ES-I3 (cell line): ENCODE data around the gene CRADD.
"Not testable (repeated sequence)": the region's sequence is repeated elsewhere in the genome, so short reads cannot be mapped to it uniquely, and the experiment has no call there.

Experiments used
- H3K36me3 ChIP-seq: 2 replicates; pipeline ENCODE4 v1.6.1; 2013; ENCODE audit warnings: mild to moderate bottlenecking, low read length, control low read depth, moderate library complexity; ENCODE audit not compliant: insufficient read depth
- H3K4me1 ChIP-seq: 2 replicates; pipeline ENCODE4 v1.6.1; 2013; ENCODE audit warnings: mild to moderate bottlenecking, control low read depth, low read length; ENCODE audit not compliant: insufficient read depth
- H3K9ac ChIP-seq: 2 replicates; pipeline ENCODE4 v1.6.1; 2013; ENCODE audit warnings: low read depth, mild to moderate bottlenecking, low read length, moderate library complexity
- H3K9me3 ChIP-seq: 2 replicates; pipeline ENCODE4 v1.6.1; 2013; ENCODE audit warnings: mild to moderate bottlenecking, low read length, moderate library complexity; ENCODE audit not compliant: control insufficient read depth, insufficient read depth

The CRADD gene

DNA sequence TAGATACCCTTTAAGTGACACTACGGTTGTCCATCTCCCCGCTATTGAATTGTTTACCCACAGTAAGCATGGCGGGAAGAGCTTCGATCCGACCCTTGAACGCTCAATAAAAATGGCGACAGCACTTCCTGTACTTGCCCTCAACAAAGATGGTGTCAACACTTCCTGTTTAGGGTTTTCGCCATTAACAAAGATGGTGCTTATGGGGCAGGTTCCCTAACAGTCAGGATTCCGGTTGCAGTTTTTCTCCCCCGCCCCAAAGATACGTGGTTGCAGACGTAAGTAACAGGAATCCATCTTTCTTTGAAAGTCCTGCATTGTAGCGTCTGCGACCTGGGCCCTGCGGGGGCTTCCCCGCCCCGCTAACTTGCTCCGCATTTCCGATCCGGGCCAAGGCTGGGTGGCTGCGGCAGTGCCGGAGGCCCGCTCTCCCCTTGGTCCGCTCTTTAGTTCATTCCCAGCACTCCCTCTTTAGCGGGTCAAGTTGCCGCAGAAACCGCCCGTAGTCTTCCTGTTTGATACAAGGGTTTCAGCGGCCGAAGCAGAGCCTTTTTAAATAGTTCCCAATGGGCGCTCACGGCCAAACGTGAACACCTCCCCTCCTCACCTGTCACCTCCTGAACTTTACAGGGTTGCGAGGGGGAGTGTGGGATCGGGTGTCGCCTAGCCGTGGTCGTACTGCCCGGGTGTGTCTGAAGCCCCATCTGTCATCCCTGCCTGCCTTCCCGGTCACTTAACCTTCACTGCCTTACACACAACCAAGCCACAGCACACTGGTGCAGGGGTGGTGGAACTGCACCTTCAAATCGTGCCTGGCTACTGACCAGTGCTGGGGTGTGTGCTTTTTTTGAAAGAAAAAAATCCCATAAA lies at the start of gene CRADD:
TSS of gene CRADD (plus strand) at position 181 of the 870 bp plus-strand sequence.
- Histone ChIP-seq H3K9ac (peak within 1 kb of the TSS; percentile 79), H3K4me1 (peaks cover 10% of the 10 kb centered on the region), H3K36me3 (no peaks in the 10 kb centered on the region), H3K9me3 (no peaks in the 10 kb centered on the region)

DNA sequence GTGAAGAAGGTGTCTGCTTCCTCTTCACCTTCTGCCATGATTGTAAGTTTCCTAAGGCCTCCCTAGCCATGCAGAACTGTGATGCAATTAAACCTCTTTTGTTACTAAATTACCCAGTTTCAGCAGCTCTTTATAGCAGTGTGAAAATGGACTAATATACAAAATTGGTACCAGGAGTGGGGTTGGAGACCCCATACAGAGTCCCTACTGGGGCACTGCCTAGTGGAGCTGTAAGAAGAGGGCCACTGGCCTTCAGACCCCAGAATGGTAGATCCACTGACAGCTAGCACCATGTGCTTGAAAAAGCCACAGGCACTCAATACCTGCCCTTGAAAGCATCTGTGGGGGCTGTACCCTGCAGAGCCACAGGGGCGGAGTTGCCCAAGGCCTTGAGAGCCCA lies 44.8 kb upstream of the CRADD start:
- Histone ChIP-seq H3K9ac (no peak overlapping the region), H3K36me3 (no peaks in the 10 kb centered on the region), H3K9me3 (peaks cover 3% of the 10 kb centered on the region; the same call in 1 of the 2 replicates)

DNA sequence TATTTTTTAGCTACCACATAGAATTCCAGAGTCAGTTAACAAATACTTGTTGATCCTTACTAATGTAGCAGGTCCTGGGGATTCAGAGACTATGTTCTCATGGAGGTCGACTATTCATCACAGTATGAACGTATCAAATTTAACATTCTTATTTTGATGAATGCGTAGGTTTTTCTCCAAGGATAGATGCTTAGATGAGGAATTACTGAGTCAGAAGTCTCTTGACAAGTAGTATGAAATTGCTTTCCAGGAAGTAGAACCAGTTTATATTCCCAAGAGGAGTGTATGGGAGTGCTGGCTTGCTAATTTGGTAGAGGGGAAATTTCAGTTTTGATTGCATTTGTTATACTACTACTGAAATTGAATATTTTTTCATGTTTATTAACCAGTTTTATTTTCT lies 42.8 kb upstream of the CRADD start:
- no peak overlapping the region for H3K9ac ChIP-seq
- H3K4me1 ChIP-seq: no peaks in the 10 kb centered on the region
- H3K36me3 ChIP-seq: no peaks in the 10 kb centered on the region
- H3K9me3 ChIP-seq: peaks cover 3% of the 10 kb centered on the region; the same call in 1 of the 2 replicates

More for the DNA sequence above, 44.8 kb upstream of the CRADD start:
- H3K4me1 ChIP-seq: no peaks in the 10 kb centered on the region

DNA sequence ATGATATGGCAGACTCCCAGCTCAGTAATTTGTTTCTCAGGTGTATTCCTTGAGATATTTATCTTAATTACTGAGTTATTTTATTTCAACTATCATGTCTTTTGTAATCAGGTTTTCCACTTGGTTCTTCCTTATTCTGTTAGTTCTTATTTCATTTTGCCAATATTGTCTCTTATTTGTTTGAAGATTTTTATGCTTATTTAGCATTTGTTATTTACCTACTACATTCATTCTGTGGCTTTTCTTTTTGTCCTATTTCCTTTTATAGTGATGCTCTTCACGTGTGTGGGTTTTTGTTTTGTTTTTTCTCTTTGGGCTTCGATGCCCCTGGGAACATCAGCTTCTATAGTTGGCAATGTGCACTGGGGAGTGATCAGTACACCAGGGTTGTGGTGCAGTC lies 40.5 kb upstream of the CRADD start:
- no peak overlapping the region for H3K9ac ChIP-seq
- peaks cover 2% of the 10 kb centered on the region; the same call in 1 of the 2 replicates for H3K9me3 ChIP-seq
- no peaks in the 10 kb centered on the region for H3K36me3 ChIP-seq
- no peaks in the 10 kb centered on the region for H3K4me1 ChIP-seq

DNA sequence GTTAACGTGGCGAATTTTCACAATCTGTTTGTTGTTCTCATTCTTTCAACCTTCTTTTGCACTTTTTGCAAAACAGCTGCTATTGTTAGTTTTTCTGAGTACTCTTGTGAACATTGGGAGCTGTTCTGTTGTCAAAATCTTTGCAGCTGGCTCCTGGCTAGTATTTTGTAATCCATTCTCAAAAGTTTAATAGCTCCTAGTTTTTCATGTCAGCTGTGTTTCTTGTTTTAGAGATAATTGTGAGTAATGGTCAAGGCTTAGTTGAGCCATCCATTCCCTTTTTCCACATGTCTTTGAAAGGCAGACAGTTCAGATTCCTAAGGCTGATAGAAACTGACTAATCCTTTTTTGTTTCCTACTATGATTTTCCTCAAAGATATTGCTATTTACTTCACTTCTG lies 39.1 kb upstream of the CRADD start:
- H3K9ac ChIP-seq: no peak overlapping the region
- no peaks in the 10 kb centered on the region for H3K36me3 ChIP-seq
- H3K9me3 ChIP-seq: no peaks in the 10 kb centered on the region; the same call in 1 of the 2 replicates
- no peaks in the 10 kb centered on the region for H3K4me1 ChIP-seq

DNA sequence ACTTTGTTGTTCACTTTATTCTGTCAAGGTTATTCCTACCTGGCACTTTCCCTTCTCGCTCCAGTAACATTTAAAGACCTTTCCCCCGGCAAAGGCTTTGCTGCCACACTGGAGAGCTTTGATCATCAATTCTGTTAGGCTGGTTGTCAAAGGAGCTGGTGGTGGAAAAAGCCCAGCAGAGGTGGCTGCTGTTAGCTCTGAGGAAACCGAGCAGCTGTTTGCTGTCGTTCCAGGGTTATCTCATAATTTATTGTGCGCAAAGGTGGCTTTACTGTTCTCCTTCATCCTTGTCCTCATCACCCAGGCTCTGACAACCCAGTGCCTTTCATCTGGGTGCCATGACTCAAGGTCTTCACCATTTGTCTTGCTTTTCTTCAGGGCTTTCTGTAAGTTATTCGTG lies 38.2 kb upstream of the CRADD start:
- Histone ChIP-seq H3K36me3 (no peaks in the 10 kb centered on the region), H3K9me3 (no peaks in the 10 kb centered on the region), H3K4me1 (no peaks in the 10 kb centered on the region), H3K9ac (no peak overlapping the region)

DNA sequence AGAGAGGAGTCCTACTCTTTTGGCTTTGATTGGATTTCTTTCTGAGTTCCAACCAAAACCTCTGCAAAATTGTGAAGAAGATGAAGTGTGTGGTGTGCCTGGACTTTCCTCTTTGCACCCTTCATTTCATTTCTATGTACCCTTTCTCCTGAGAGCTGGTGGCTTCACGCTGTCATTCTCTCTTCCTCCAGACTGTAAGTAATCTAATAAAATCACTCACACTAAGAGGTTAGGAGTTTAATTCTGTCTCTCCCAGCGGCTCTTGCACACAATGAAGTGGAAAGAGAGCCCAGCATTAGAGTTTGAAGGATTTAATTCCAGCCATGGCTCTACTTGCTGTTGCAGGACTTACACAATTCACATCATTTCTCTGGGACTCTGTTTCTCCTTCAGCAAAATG lies 37.8 kb upstream of the CRADD start:
- H3K36me3 ChIP-seq: no peaks in the 10 kb centered on the region
- no peaks in the 10 kb centered on the region for H3K4me1 ChIP-seq
- H3K9ac ChIP-seq: no peak overlapping the region
- H3K9me3 ChIP-seq: no peaks in the 10 kb centered on the region

DNA sequence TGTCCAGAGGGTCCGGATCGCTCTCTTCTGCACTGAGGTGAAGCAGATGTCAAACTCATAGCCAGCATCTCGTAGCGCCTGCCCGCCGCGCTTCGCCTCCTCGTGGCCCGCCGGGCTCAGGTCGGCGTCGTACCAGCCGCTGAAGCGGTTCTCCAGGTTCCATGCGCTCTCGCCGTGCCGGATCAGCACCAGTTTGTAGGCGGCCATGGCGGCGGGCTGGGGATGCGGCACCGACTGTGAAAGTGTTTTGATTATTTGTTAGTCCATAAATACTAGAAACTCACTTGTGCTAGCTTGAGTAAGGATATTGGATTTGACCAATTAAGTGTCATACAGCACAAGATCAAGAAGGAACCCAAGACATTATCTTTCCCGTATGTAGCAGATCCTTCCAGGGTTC lies 35.8 kb upstream of the CRADD start:
- H3K4me1 ChIP-seq, H3K9ac ChIP-seq, H3K36me3 ChIP-seq, H3K9me3 ChIP-seq: not testable (repeated sequence)

DNA sequence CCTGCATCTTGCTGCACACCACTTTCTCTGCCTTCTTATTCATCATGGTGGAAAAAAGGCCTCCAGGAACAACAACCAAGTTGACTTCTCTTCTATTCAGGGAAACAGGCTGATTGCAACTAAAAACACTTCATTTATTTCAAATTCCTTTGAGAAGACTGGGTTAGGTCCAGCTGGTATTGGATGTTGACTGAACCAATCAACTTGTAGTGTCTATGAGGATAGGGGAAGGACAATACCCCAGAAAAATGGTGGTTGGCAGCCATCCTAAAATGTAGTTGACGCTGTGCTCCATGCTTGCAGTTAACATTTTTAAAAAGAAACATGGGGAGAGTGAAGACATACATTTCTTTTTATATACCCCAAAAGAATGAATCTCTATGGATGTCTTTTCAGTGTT lies 34.4 kb upstream of the CRADD start:
- H3K4me1 ChIP-seq: no peaks in the 10 kb centered on the region
- H3K36me3 ChIP-seq: no peaks in the 10 kb centered on the region
- no peaks in the 10 kb centered on the region for H3K9me3 ChIP-seq
- H3K9ac ChIP-seq: no peak overlapping the region

DNA sequence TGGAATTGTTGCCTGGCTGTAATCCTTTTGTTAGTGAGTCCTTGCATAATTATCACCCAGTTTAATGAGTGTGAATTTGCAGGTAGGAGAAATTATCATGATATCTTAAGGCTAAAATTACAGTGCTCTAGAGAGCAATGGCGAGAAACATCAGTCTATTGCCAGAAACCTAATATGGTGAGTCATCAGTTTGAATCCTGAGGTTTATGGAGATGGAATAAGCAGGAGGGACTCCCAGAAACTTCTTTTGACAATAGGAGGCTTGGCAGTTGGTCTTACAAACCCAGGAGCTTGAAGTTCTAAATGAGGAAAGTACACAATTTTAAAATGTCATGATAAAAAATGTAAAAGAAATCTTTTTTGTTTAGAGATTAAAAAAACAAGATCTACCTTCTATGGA lies 31.5 kb upstream of the CRADD start:
- no peaks in the 10 kb centered on the region for H3K4me1 ChIP-seq
- H3K9me3 ChIP-seq: no peaks in the 10 kb centered on the region
- H3K9ac ChIP-seq: no peak overlapping the region
- H3K36me3 ChIP-seq: no peaks in the 10 kb centered on the region

DNA sequence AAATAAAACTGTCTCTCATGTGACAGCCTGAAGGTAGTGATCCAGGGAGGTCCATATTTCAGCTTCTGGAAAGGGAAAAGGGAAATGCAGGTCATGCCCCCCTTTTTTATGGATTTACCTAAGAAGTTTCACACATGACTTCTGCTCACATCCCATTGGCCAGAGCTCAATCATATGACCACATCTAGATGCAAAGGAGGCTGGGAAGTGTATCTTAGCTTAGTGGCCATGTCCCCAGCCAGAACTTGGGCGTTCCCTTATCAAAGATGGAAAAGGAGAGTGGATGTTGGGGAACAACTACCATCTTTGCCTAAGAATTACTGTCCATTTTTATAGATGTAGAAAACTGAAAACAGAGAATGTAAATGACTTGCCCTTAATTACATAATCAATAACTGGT lies 26.5 kb upstream of the CRADD start:
- Histone ChIP-seq H3K9me3 (no peaks in the 10 kb centered on the region), H3K4me1 (no peaks in the 10 kb centered on the region), H3K36me3 (no peaks in the 10 kb centered on the region), H3K9ac (no peak overlapping the region)

DNA sequence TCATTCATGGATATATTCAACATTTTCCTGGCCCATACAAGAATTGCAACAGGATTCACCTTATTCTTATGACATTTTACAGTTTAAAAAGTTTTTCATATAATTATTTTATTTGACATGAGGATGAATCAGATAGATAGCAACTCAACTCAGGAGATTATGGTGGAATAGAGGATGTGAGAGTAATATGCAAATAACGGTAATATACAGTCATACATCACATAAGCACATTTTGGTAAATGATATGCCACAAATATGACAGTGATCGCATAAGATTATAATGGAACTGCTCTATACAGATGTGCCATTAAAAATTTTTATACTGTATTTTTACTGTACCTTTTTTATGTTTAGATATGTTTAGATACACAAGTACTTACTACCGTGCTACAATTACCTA lies 24.1 kb upstream of the CRADD start:
- no peaks in the 10 kb centered on the region for H3K9me3 ChIP-seq
- no peaks in the 10 kb centered on the region for H3K36me3 ChIP-seq
- no peaks in the 10 kb centered on the region for H3K4me1 ChIP-seq
- H3K9ac ChIP-seq: no peak overlapping the region

DNA sequence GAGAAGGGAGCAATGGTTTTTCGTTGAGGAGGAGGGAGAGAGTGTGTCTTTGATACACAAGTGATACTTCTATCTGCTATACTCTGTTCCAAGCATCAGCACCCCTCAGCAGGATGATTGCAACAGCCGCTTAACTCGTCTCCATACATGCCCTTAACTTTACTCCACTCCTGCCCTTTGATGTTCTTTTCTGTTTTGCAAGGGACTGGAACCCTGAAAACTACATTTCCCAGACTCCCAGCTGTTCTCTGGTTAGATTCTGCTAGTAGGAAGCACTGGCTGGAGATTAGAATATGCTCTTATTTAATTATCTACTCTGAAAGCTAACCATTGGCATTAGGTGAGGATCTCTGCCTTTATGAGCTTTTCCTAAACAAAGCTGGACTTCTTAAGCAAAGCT lies 23.5 kb upstream of the CRADD start:
- no peaks in the 10 kb centered on the region for H3K4me1 ChIP-seq
- no peaks in the 10 kb centered on the region for H3K36me3 ChIP-seq
- no peaks in the 10 kb centered on the region for H3K9me3 ChIP-seq
- H3K9ac ChIP-seq: no peak overlapping the region

DNA sequence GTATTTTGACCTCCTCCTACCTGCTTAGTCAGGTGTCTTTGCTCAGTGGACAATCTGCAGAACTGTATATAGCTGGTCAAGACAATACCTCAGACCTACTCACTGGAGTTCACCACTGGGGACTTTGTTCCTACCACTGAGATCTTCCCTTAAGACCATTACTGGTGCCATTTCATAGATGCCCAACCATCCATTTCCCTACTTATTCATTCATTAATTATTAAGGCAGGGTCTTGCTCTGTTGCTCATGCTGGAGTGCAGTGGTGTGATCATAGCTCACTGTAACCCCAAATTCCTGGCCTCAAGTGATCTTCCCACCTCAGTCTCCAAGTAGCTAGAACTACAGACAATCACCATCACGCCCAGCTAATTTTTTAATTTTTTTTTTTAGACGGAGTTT lies 22.8 kb upstream of the CRADD start:
- Histone ChIP-seq H3K4me1 (no peaks in the 10 kb centered on the region), H3K36me3 (no peaks in the 10 kb centered on the region), H3K9me3 (no peaks in the 10 kb centered on the region), H3K9ac (no peak overlapping the region)

DNA sequence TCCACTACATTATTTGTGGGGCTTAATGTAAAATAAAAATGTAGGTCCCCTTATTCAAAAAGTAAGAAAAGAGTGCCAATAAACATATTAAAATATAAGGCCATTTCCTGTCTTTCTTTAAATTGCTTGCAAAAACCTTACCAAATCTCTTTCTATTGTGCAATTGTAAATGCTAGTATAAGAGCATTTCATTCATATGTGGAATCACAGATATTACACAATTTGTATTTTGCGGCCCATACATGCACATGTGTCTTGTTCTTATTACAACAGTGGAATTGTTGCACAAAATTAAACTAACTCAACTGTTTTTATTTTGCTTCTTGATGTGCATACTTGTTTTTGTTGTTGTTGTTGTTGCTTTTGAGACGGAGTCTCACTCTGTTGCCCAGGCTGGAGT lies 20.1 kb upstream of the CRADD start:
- H3K9me3 ChIP-seq: no peaks in the 10 kb centered on the region
- no peaks in the 10 kb centered on the region for H3K4me1 ChIP-seq
- no peaks in the 10 kb centered on the region for H3K36me3 ChIP-seq
- H3K9ac ChIP-seq: no peak overlapping the region
